HepG2 (cell line): ENCODE measurements around the gene AMD1.

Source experiments
- RBM22 ChIP-seq: fragments of 200-400 bp; formaldehyde crosslinking; optimal IDR thresholded peaks from 2 replicates; pipeline ENCODE3; 2017; ENCODE audit warnings: mild to moderate bottlenecking, low read length, moderate library complexity
- SMAD9 ChIP-seq: sonication (generic); formaldehyde crosslinking; IDR thresholded peaks from 2 replicates; pipeline ENCODE4 v1.5.1; 2020; ENCODE audit warnings: mild to moderate bottlenecking, missing genetic modification reagents
- ZNF383 ChIP-seq: sonication (generic); formaldehyde crosslinking; IDR thresholded peaks from 2 replicates; pipeline ENCODE4 v1.4.0; 2020; ENCODE audit warnings: missing genetic modification reagents, mild to moderate bottlenecking, borderline replicate concordance
- ZNF644 ChIP-seq: IDR thresholded peaks from 2 replicates; pipeline ENCODE4 v1.6.1; 2016; ENCODE audit warnings: low read depth
- TF ChIP-seq, protein P1 (sequence below): fragments of 450-650 bp; IDR thresholded peaks from 2 replicates; pipeline ENCODE4 v1.6.1; 2017; ENCODE audit warnings: mild to moderate bottlenecking

DNA sequence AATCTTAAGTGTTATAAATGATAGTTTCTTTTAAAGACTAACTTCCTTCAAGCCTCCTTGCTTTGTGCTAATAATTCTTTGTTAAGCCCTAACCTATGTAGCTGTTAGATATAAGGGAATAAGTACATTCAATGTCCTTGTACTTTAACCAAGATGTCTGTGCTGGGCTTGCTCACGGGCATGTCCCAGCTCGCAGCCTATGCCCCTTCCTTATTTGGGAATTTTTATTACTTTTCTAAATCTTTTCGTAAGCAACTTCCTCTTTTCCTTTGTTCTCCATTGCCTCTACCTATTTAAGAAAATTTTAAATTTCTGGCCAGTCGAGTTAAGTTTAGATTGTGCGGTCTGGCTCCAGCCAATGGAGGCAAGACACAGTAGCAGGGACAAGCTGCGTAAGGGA lies 33.3 kb upstream of the AMD1 start:
- TF ChIP-seq ZNF644 (CRISPR knock-in tag): no peak
- TF ChIP-seq, protein P1, sequence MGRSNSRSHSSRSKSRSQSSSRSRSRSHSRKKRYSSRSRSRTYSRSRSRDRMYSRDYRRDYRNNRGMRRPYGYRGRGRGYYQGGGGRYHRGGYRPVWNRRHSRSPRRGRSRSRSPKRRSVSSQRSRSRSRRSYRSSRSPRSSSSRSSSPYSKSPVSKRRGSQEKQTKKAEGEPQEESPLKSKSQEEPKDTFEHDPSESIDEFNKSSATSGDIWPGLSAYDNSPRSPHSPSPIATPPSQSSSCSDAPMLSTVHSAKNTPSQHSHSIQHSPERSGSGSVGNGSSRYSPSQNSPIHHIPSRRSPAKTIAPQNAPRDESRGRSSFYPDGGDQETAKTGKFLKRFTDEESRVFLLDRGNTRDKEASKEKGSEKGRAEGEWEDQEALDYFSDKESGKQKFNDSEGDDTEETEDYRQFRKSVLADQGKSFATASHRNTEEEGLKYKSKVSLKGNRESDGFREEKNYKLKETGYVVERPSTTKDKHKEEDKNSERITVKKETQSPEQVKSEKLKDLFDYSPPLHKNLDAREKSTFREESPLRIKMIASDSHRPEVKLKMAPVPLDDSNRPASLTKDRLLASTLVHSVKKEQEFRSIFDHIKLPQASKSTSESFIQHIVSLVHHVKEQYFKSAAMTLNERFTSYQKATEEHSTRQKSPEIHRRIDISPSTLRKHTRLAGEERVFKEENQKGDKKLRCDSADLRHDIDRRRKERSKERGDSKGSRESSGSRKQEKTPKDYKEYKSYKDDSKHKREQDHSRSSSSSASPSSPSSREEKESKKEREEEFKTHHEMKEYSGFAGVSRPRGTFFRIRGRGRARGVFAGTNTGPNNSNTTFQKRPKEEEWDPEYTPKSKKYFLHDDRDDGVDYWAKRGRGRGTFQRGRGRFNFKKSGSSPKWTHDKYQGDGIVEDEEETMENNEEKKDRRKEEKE: no peak
- no peak for TF ChIP-seq RBM22
- TF ChIP-seq ZNF383: no peak
- no peak for TF ChIP-seq SMAD9
